HUES48 (cell line): ENCODE measurements around the gene VWDE.

Source experiments
- H3K27ac ChIP-seq: one replicate; pipeline ENCODE4 v1.7.0; 2013; ENCODE audit warnings: low read depth, low read length, inconsistent platforms
- H3K27me3 ChIP-seq: 2 replicates; pipeline ENCODE4 v1.6.1; 2013; ENCODE audit warnings: mild to moderate bottlenecking, low read length; ENCODE audit not compliant: control insufficient read depth, insufficient read depth
- H3K36me3 ChIP-seq: 2 replicates; pipeline ENCODE4 v1.6.1; 2013; ENCODE audit warnings: low read length; ENCODE audit not compliant: control insufficient read depth, insufficient read depth
- H3K4me1 ChIP-seq: 2 replicates; pipeline ENCODE4 v1.6.1; 2013; ENCODE audit warnings: mild to moderate bottlenecking, low read length; ENCODE audit not compliant: control insufficient read depth, insufficient read depth
- H3K4me3 ChIP-seq: 2 replicates; pipeline ENCODE4 v1.5.1; 2013; ENCODE audit warnings: mild to moderate bottlenecking, low read depth, low read length
- H3K9ac ChIP-seq: 2 replicates; pipeline ENCODE4 v1.6.1; 2013; ENCODE audit warnings: mild to moderate bottlenecking, low read depth, low read length, moderate library complexity
- H3K9me3 ChIP-seq: 2 replicates; pipeline ENCODE4 v1.6.1; 2013; ENCODE audit warnings: low read length; ENCODE audit not compliant: control insufficient read depth, insufficient read depth

Gene VWDE

GRCh38 chr7:12305502-12305901 lies 98.2 kb downstream of the VWDE start:
- no peak overlapping the region for H3K4me3 ChIP-seq
- H3K27ac ChIP-seq: no peak overlapping the region
- no peaks in the 10 kb centered on the region for H3K4me1 ChIP-seq
- no peaks in the 10 kb centered on the region for H3K36me3 ChIP-seq
- H3K9ac ChIP-seq: no peak overlapping the region
- H3K27me3 ChIP-seq: no peaks in the 10 kb centered on the region
- H3K9me3 ChIP-seq: no peaks in the 10 kb centered on the region

- H3K27ac ChIP-seq: no peak overlapping the region
- H3K36me3 ChIP-seq: no peaks in the 10 kb centered on the region
- H3K4me1 ChIP-seq: no peaks in the 10 kb centered on the region
Observed at GRCh38 chr7:12303495-12303894, 100.2 kb downstream of the VWDE start.

DNA sequence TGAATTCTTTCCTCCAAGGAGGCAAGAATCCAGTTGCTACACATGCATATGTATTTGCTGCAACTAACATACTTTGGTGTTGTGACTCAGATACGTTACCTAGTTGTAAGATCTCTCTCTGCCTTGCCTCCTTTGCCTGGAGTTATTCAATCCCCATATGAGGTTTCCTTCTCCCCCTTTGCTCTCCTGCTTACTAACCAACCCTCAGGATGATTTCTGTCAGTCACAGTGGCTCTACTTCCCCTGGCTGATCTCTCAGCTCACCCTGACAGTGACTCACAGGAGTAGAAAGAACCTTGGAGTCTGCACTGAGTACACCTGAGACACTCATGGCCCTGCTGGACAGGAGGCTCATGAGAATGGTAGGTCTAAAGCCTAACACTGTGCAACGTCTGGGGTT lies 100.6 kb downstream of the VWDE start:
- H3K9ac ChIP-seq: no peak overlapping the region
- no peaks in the 10 kb centered on the region for H3K4me1 ChIP-seq
- no peak overlapping the region for H3K27ac ChIP-seq
- H3K9me3 ChIP-seq: no peaks in the 10 kb centered on the region
- no peaks in the 10 kb centered on the region for H3K27me3 ChIP-seq
- no peak overlapping the region for H3K4me3 ChIP-seq
- H3K36me3 ChIP-seq: no peaks in the 10 kb centered on the region

More at GRCh38 chr7:12303495-12303894, 100.2 kb downstream of the VWDE start:
- no peak overlapping the region for H3K4me3 ChIP-seq
- H3K9ac ChIP-seq: no peak overlapping the region
- H3K27me3 ChIP-seq: no peaks in the 10 kb centered on the region
- no peaks in the 10 kb centered on the region for H3K9me3 ChIP-seq

GRCh38 chr7:12300415-12300814 lies 103.2 kb downstream of the VWDE start:
- no peak overlapping the region for H3K27ac ChIP-seq

DNA sequence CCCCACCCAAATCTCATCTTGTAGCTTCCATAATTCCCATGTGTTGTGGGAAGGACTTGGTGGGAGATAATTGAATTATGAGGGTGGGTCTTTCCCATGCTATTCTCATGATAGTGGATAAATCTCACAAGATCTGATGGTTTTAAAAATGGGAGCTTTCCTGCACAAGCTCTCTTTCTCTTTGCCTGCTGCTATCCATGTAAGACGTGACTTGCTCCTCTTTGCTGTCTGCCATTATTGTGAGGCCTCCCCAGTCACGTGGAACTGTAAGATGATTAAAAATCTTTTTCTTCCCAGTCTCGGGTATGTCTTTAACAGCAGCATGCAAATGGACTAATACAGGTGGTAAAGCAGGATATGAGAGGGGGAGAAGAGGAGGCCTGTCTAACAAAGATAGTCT lies 104.3 kb downstream of the VWDE start:
- no peaks in the 10 kb centered on the region for H3K27me3 ChIP-seq
- no peaks in the 10 kb centered on the region for H3K9me3 ChIP-seq
- H3K4me3 ChIP-seq: no peak overlapping the region
- H3K27ac ChIP-seq: no peak overlapping the region
- H3K4me1 ChIP-seq: peaks cover 7% of the 10 kb centered on the region
- H3K9ac ChIP-seq: no peak overlapping the region
- no peaks in the 10 kb centered on the region for H3K36me3 ChIP-seq

More at GRCh38 chr7:12300415-12300814, 103.2 kb downstream of the VWDE start:
- Histone ChIP-seq H3K9me3 (no peaks in the 10 kb centered on the region), H3K9ac (no peak overlapping the region), H3K36me3 (no peaks in the 10 kb centered on the region), H3K4me3 (no peak overlapping the region), H3K4me1 (peaks cover 7% of the 10 kb centered on the region), H3K27me3 (no peaks in the 10 kb centered on the region)

GRCh38 chr7:12297283-12298108 lies 106.2 kb downstream of the VWDE start:
- Histone ChIP-seq H3K4me3 (no peak overlapping the region), H3K4me1 (peaks cover 7% of the 10 kb centered on the region), H3K27me3 (no peaks in the 10 kb centered on the region), H3K27ac (no peak overlapping the region), H3K9me3 (no peaks in the 10 kb centered on the region; the same call in 1 of the 2 replicates), H3K36me3 (no peaks in the 10 kb centered on the region), H3K9ac (no peak overlapping the region)

DNA sequence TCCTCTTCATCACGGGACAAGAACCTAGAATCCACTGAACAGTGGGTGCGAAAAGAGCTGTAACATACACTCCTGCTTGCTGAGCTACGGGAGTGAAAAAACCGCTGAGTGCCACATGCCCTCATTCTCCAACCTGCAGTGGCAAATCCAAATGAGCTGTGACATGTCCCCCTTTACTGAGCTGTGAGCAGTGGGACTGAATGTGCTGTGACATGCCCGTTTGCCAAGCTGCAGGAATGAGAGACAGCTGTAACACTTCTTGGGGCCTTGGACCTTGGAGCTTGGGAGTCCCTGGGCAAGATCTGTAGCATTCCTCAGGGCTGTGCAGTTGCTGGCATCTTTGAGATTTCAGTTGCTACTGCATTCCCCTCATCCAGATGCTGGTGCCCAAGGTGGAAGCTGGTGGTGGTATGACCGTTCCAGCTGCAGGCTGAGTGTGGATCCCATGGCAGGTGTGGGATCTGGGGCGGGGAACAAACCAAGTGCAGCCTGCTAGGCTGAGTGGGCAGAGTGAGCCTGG lies 107.6 kb downstream of the VWDE start:
- H3K9ac ChIP-seq: no peak overlapping the region
- no peaks in the 10 kb centered on the region for H3K36me3 ChIP-seq
- H3K4me3 ChIP-seq: no peak overlapping the region
- no peak overlapping the region for H3K27ac ChIP-seq
- no peaks in the 10 kb centered on the region for H3K27me3 ChIP-seq
- peaks cover 10% of the 10 kb centered on the region for H3K9me3 ChIP-seq
- H3K4me1 ChIP-seq: peaks cover 7% of the 10 kb centered on the region

DNA sequence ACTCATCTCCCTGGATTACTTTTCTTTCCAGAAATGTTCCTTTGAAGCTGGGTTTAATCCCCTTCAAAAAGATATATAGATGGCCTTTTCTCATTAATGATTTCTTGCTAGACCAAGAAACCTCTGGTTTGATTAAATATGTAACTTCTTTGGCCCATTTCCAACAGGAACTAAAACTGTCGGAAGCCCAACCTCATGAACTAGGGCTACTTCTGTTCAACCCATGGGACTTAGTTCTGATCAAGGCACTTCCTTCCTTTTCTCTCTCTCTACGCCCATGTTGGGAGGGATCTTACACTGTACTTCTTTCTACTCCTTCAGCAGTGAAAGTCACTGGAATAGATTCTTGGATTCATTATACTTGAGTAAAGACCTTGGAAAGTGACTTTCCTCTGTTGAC lies 109.0 kb downstream of the VWDE start:
- no peaks in the 10 kb centered on the region for H3K27me3 ChIP-seq
- peaks cover 7% of the 10 kb centered on the region for H3K4me1 ChIP-seq

GRCh38 chr7:12291870-12292269 lies 111.8 kb downstream of the VWDE start:
- Histone ChIP-seq H3K27ac (no peak overlapping the region), H3K9me3 (peaks cover 28% of the 10 kb centered on the region), H3K36me3 (no peaks in the 10 kb centered on the region), H3K9ac (no peak overlapping the region), H3K4me3 (no peak overlapping the region), H3K4me1 (no peaks in the 10 kb centered on the region), H3K27me3 (no peaks in the 10 kb centered on the region)

More for the DNA sequence above, 109.0 kb downstream of the VWDE start:
- Histone ChIP-seq H3K4me3 (no peak overlapping the region), H3K9ac (no peak overlapping the region), H3K27ac (no peak overlapping the region), H3K9me3 (peaks cover 24% of the 10 kb centered on the region), H3K36me3 (no peaks in the 10 kb centered on the region)

- Histone ChIP-seq H3K36me3 (no peaks in the 10 kb centered on the region), H3K27me3 (no peaks in the 10 kb centered on the region), H3K27ac (no peak overlapping the region), H3K4me3 (no peak overlapping the region), H3K9me3 (peaks cover 28% of the 10 kb centered on the region), H3K9ac (no peak overlapping the region), H3K4me1 (no peaks in the 10 kb centered on the region)
Observed at GRCh38 chr7:12290761-12291160, 112.9 kb downstream of the VWDE start.

GRCh38 chr7:12289996-12290395 lies 113.7 kb downstream of the VWDE start:
- H3K9ac ChIP-seq: no peak overlapping the region

More at GRCh38 chr7:12289996-12290395, 113.7 kb downstream of the VWDE start:
- Histone ChIP-seq H3K27ac (no peak overlapping the region), H3K9me3 (peaks cover 28% of the 10 kb centered on the region), H3K4me3 (no peak overlapping the region), H3K4me1 (no peaks in the 10 kb centered on the region), H3K36me3 (no peaks in the 10 kb centered on the region), H3K27me3 (no peaks in the 10 kb centered on the region)
